ENCODE results near the gene RPL36. TPM values are rescaled to one million over a fixed set of nuclear protein-coding genes. Genes with fewer than 3 reads are reported as not detected.

RPL36 gene
- total RNA-seq, 4 donors from 2014 or later: 87.9 to 636 (median 329) TPM

DNA sequence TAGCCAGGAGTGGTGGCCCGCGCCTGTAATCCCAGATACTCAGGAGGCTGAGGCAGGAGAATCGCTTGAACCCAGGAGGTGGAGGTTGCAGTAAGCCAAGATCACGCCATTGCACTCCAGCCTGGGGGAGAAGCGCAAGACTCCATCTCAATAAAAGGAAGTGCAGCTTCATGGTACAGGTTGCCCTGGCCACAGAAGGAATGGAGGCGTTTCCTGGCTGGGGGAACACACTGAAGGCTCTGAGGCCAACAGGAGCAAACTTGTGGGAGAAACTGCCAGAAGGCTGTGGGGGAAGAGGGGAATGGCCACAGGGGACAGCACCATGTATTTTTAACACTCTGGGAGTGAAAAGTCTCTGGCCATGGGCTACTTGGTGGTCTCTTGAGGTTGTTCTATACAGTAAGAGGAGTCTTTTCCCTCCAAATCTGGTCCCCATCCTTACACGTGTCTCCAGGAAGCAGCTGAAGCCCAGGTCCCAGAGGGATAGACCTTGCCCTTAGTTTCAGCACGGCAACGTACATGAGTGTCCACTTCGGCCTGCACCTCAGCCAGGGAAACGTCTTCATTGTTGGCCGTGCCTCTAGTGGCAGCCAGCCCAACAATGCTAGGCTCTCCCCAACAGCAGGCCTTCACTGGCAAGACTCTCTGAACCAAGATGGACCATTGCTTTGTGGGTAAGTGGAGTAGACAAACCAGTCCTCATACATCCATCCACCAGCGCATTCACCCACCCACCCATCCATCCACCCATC, 17.2 kb upstream of the RPL36 start:
- Histone ChIP-seq H3K36me3 (peaks cover 0 to 12% (median 4%) of the 10 kb centered on the region in 4 donors), H3K4me3 (no peak overlapping the region), H3K4me1 (no peaks in the 10 kb centered on the region), H3K9me3 (no peaks in the 10 kb centered on the region), H3K27ac (no peak overlapping the region), H3K27me3 (no peaks in the 10 kb centered on the region)
- no peak for DNase-seq
- 92% methylated on average over 13 of the region's 13 CpGs; no CpG with 5 or more reads in 1 of the 2 donors for WGBS, 2 donors (ENCODE audit: low coverage in 1 of 2)
- intact Hi-C loops (cut with DNase I; ENCODE audit: low total_unique reads): no loop called here
- TF ChIP-seq EP300 (IDR thresholded peaks at IDR 0.05; ENCODE audit: low read depth) (no peak), POLR2AphosphoS5 (IDR thresholded peaks at IDR 0.05) (no peak), POLR2A (IDR thresholded peaks at IDR 0.05) (no peak)
- TF ChIP-seq, protein P1, sequence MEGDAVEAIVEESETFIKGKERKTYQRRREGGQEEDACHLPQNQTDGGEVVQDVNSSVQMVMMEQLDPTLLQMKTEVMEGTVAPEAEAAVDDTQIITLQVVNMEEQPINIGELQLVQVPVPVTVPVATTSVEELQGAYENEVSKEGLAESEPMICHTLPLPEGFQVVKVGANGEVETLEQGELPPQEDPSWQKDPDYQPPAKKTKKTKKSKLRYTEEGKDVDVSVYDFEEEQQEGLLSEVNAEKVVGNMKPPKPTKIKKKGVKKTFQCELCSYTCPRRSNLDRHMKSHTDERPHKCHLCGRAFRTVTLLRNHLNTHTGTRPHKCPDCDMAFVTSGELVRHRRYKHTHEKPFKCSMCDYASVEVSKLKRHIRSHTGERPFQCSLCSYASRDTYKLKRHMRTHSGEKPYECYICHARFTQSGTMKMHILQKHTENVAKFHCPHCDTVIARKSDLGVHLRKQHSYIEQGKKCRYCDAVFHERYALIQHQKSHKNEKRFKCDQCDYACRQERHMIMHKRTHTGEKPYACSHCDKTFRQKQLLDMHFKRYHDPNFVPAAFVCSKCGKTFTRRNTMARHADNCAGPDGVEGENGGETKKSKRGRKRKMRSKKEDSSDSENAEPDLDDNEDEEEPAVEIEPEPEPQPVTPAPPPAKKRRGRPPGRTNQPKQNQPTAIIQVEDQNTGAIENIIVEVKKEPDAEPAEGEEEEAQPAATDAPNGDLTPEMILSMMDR (IDR thresholded peaks at IDR 0.05): no peak
- in situ Hi-C loops (cut with MboI; ENCODE audit: low pct_ligation_motif_present in 1 of 4, low pct_unique_long_range_greater_than_20kb in 1 of 4, low sequenced_read_pairs in 3 of 4): no loop called here

DNA sequence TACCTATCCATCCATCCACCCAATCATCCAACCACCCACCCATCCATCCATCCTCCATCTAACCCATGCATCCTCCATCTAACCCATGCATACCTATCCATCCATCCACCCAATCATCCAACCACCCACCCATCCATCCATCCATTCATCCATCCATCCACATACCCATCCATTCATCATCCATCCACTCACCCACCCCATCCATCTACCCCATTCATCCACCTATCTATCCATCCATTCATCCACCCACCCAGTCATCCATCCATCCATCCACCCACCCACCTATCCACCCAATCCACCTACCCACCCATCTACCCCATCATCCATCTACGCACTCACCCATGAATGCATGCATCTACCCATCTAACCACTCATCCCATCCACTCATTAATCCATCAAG, 16.3 kb upstream of the RPL36 start:
- 93 to 100% methylated on average over 1 of the region's 1 CpG for WGBS, 2 donors (ENCODE audit: low coverage in 1 of 2)
- Histone ChIP-seq H3K4me3 (no peak overlapping the region), H3K9me3 (no peaks in the 10 kb centered on the region), H3K4me1 (no peaks in the 10 kb centered on the region), H3K36me3 (peaks cover 0 to 7% (median 1%) of the 10 kb centered on the region in 4 donors), H3K27ac (no peak overlapping the region), H3K27me3 (no peaks in the 10 kb centered on the region)
- DNase-seq: no peak
- in situ Hi-C loops (cut with MboI; ENCODE audit: low pct_ligation_motif_present in 1 of 4, low pct_unique_long_range_greater_than_20kb in 1 of 4, low sequenced_read_pairs in 3 of 4): no loop called here
- TF ChIP-seq POLR2A (IDR thresholded peaks at IDR 0.05) (no peak), EP300 (IDR thresholded peaks at IDR 0.05; ENCODE audit: low read depth) (no peak), POLR2AphosphoS5 (IDR thresholded peaks at IDR 0.05) (no peak)
- TF ChIP-seq, protein P1 (IDR thresholded peaks at IDR 0.05): no peak
- intact Hi-C loops (cut with DNase I; ENCODE audit: low total_unique reads): no loop called here

DNA sequence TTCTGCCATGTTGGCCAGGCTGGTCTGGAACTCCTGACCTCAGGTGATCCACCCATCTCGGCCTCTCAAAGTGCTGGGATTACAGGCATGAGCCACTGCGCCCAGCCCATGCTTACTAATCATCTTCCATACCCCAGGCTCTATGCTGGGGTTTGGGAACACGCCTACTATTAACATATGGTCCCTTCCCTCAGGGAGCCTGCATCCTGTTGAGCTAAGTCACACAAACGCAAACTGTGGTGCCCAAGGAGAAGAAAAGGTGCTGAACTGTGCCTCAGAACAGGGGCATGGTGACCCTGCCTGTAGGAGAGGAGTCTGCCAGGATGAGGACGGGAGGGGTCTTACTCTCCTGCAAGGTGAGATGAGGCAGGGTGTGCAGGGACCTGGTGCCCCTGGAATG, 15.4 kb upstream of the RPL36 start:
- H3K27me3 ChIP-seq: no peaks in the 10 kb centered on the region
- DNase-seq: no peak
- no peak overlapping the region for H3K4me3 ChIP-seq
- intact Hi-C loops (cut with DNase I; ENCODE audit: low total_unique reads): no loop called here
- in situ Hi-C loops (cut with MboI; ENCODE audit: low pct_ligation_motif_present in 1 of 4, low pct_unique_long_range_greater_than_20kb in 1 of 4, low sequenced_read_pairs in 3 of 4): no loop called here
- WGBS, 2 donors (ENCODE audit: low coverage in 1 of 2): 73 to 96% methylated on average over 2 to 5 of the region's 5 CpGs
- peaks cover 7 to 9% (median 8%) of the 10 kb centered on the region in 4 donors for H3K4me1 ChIP-seq
- no peak overlapping the region for H3K27ac ChIP-seq
- H3K36me3 ChIP-seq: peaks cover 0 to under 1% (median 0%) of the 10 kb centered on the region in 4 donors
- TF ChIP-seq, protein P1 (IDR thresholded peaks at IDR 0.05): no peak
- TF ChIP-seq EP300 (IDR thresholded peaks at IDR 0.05; ENCODE audit: low read depth) (no peak), POLR2A (IDR thresholded peaks at IDR 0.05) (no peak), POLR2AphosphoS5 (IDR thresholded peaks at IDR 0.05) (no peak)
- H3K9me3 ChIP-seq: no peaks in the 10 kb centered on the region

DNA sequence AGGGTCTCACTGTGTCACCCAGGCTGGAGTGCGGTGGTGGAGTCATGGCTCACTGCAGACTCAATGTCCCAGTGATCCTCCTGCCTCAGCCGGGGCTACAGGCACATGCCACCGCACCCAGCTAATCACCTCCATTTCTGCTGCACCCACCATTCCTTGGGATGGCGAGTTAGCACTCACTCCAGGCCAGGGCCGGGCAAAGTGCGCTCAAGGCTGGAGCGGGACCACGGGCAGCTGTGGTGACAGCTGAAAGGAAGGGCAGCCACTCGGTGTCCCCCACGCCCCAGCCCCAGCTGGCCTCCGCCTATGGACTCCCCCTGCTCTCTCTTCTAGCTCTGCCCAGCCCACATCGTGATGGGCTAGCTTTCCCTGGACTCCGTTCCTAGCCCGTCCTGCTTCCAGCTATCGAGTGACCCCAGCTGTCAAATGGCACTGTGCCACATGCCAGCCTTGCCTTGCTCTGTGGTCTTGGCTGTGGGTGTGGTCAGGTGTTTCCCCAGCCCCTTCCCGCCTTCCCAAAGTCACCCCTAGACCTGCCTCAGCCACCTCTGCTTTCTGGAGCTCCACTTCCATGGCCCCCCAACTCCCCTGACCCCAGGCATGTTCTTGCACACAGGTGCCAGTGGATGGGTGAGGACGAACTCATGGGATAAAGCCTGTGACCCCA, 13.9 kb upstream of the RPL36 start:
- H3K9me3 ChIP-seq: no peaks in the 10 kb centered on the region
- in situ Hi-C loops (cut with MboI; ENCODE audit: low pct_ligation_motif_present in 1 of 4, low pct_unique_long_range_greater_than_20kb in 1 of 4, low sequenced_read_pairs in 3 of 4) (no loop called here), intact Hi-C loops (cut with DNase I; ENCODE audit: low total_unique reads) (no loop called here)
- no peak for TF ChIP-seq EP300 (IDR thresholded peaks at IDR 0.05; ENCODE audit: low read depth)
- no peak for TF ChIP-seq POLR2AphosphoS5 (IDR thresholded peaks at IDR 0.05)
- TF ChIP-seq, protein P1 (IDR thresholded peaks at IDR 0.05): no peak
- TF ChIP-seq POLR2A (IDR thresholded peaks at IDR 0.05): no peak
- H3K27me3 ChIP-seq: no peaks in the 10 kb centered on the region
- no peaks in the 10 kb centered on the region for H3K36me3 ChIP-seq
- peaks cover 11 to 14% (median 13%) of the 10 kb centered on the region in 4 donors for H3K4me1 ChIP-seq
- 60% methylated on average over 17 of the region's 17 CpGs; no CpG with 5 or more reads in 1 of the 2 donors for WGBS, 2 donors (ENCODE audit: low coverage in 1 of 2)
- H3K27ac ChIP-seq: no peak overlapping the region
- no peak overlapping the region for H3K4me3 ChIP-seq
- DNase-seq: no peak

Measured in transverse colon (tissue), 4 donors.